ENCODE data around the gene RARRES1.

RARRES1 gene

GRCh38 chr3:158765518-158766205, 33.4 kb upstream of the RARRES1 start:
- Histone ChIP-seq H3F3A (ENCODE audit: insufficient read depth, low read length) (peaks cover 4% of the 10 kb centered on the region; the same call in 1 of the 2 replicates), H2AFZ (ENCODE audit: low read length) (no peak overlapping the region), H3K9me2 (replicated peaks; ENCODE audit: insufficient read depth, low read length) (no peaks in the 10 kb centered on the region), H3K9me3 (replicated peaks; ENCODE audit: insufficient read depth, low read length) (no peaks in the 10 kb centered on the region), H4K20me1 (ENCODE audit: insufficient read depth, low read length) (no peaks in the 10 kb centered on the region), H3K79me2 (ENCODE audit: low read length) (no peaks in the 10 kb centered on the region), H3K36me3 (replicated peaks; ENCODE audit: insufficient read depth, low read length) (no peaks in the 10 kb centered on the region), H3K27ac (ENCODE audit: low read length) (no peak overlapping the region), H3K4me3 (ENCODE audit: low read length) (no peak overlapping the region), H3K4me2 (ENCODE audit: low read depth, low read length) (no peak overlapping the region), H3K27me3 (replicated peaks; ENCODE audit: insufficient read depth, low read length) (no peaks in the 10 kb centered on the region), H3K4me1 (ENCODE audit: low read length) (peaks cover 10% of the 10 kb centered on the region), H3K9ac (ENCODE audit: low read length) (no peak overlapping the region)
- DNase-seq = no peak
- no peak for TF ChIP-seq EZH2 (optimal IDR thresholded peaks at IDR 0.05; ENCODE audit: low read depth, low read length)
- TF ChIP-seq CTCF (IDR thresholded peaks at IDR 0.05; ENCODE audit: low read length) = no peak
- TF ChIP-seq EZH2phosphoT487 (IDR thresholded peaks at IDR 0.05; ENCODE audit: low read length) = no peak

- H3K4me1 ChIP-seq (ENCODE audit: low read length) = no peaks in the 10 kb centered on the region
- H3K79me2 ChIP-seq (ENCODE audit: low read length) = no peaks in the 10 kb centered on the region
- no peaks in the 10 kb centered on the region for H3K9me2 ChIP-seq (replicated peaks; ENCODE audit: insufficient read depth, low read length)
- DNase-seq = no peak
- no peaks in the 10 kb centered on the region for H3F3A ChIP-seq (ENCODE audit: insufficient read depth, low read length)
- no peak overlapping the region for H3K27ac ChIP-seq (ENCODE audit: low read length)
- TF ChIP-seq CTCF (IDR thresholded peaks at IDR 0.05; ENCODE audit: low read length) (no peak), EZH2phosphoT487 (IDR thresholded peaks at IDR 0.05; ENCODE audit: low read length) (no peak), EZH2 (optimal IDR thresholded peaks at IDR 0.05; ENCODE audit: low read depth, low read length) (no peak)
- no peaks in the 10 kb centered on the region for H3K36me3 ChIP-seq (replicated peaks; ENCODE audit: insufficient read depth, low read length)
- no peaks in the 10 kb centered on the region for H3K9me3 ChIP-seq (replicated peaks; ENCODE audit: insufficient read depth, low read length)
- H3K9ac ChIP-seq (ENCODE audit: low read length) = no peak overlapping the region
- H3K4me3 ChIP-seq (ENCODE audit: low read length) = no peak overlapping the region
- H4K20me1 ChIP-seq (ENCODE audit: insufficient read depth, low read length) = no peaks in the 10 kb centered on the region
- H3K4me2 ChIP-seq (ENCODE audit: low read depth, low read length) = no peak overlapping the region
- no peak overlapping the region for H2AFZ ChIP-seq (ENCODE audit: low read length)
- H3K27me3 ChIP-seq (replicated peaks; ENCODE audit: insufficient read depth, low read length) = no peaks in the 10 kb centered on the region
Observed at GRCh38 chr3:158763421-158763820, 31.2 kb upstream of the RARRES1 start.

- Histone ChIP-seq H3K4me2 (ENCODE audit: low read depth, low read length) (no peak overlapping the region), H2AFZ (ENCODE audit: low read length) (no peak overlapping the region), H3F3A (ENCODE audit: insufficient read depth, low read length) (no peaks in the 10 kb centered on the region), H3K27ac (ENCODE audit: low read length) (no peak overlapping the region), H3K79me2 (ENCODE audit: low read length) (no peaks in the 10 kb centered on the region), H4K20me1 (ENCODE audit: insufficient read depth, low read length) (no peaks in the 10 kb centered on the region), H3K27me3 (replicated peaks; ENCODE audit: insufficient read depth, low read length) (no peaks in the 10 kb centered on the region), H3K9me2 (replicated peaks; ENCODE audit: insufficient read depth, low read length) (no peaks in the 10 kb centered on the region), H3K4me3 (ENCODE audit: low read length) (no peak overlapping the region), H3K9me3 (replicated peaks; ENCODE audit: insufficient read depth, low read length) (no peaks in the 10 kb centered on the region), H3K36me3 (replicated peaks; ENCODE audit: insufficient read depth, low read length) (no peaks in the 10 kb centered on the region), H3K4me1 (ENCODE audit: low read length) (no peaks in the 10 kb centered on the region), H3K9ac (ENCODE audit: low read length) (no peak overlapping the region)
- no peak for DNase-seq
- no peak for TF ChIP-seq EZH2phosphoT487 (IDR thresholded peaks at IDR 0.05; ENCODE audit: low read length)
- TF ChIP-seq CTCF (IDR thresholded peaks at IDR 0.05; ENCODE audit: low read length) = no peak
- TF ChIP-seq EZH2 (optimal IDR thresholded peaks at IDR 0.05; ENCODE audit: low read depth, low read length) = no peak
Observed at GRCh38 chr3:158762701-158763100, 30.4 kb upstream of the RARRES1 start.

Data from MM.1S (cell line).